Spleen (tissue), 13 donors: ENCODE measurements around the gene OR52E1. TPM values are rescaled to one million over a fixed set of nuclear protein-coding genes. Genes with fewer than 3 reads are reported as not detected.

Experiments used
- DNase-seq: peaks from one replicate; pipeline ENCODE4 v3.0.0-alpha.2; 2020
- H3K27ac ChIP-seq, 8 donors: fragments of 200-600 bp; sonication (generic) in 7 of 8; 1 replicate in 4 of 8; 2 replicates in 4 of 8; pipeline versions ENCODE4 v1.5.0 to v1.8.0; 2016 to 2021; ENCODE audit warnings: inconsistent platforms in 4 of 8, mild to moderate bottlenecking in 4 of 8, moderate library complexity in 1 of 8
- H3K27me3 ChIP-seq, 7 donors: fragments of 200-600 bp; sonication (generic) in 6 of 7; replicated peaks in 1 of 7; 1 replicate in 4 of 7; 2 replicates in 3 of 7; pipeline versions ENCODE4 v1.5.0 to v1.8.0; 2016 to 2021; ENCODE audit warnings: inconsistent platforms in 3 of 7, mild to moderate bottlenecking in 1 of 7
- H3K36me3 ChIP-seq, 6 donors: fragments of 200-600 bp; sonication (generic) in 5 of 6; 1 replicate in 4 of 6; 2 replicates in 2 of 6; pipeline versions ENCODE4 v1.5.0 to v1.8.0; 2016 to 2021; ENCODE audit warnings: inconsistent platforms in 2 of 6
- H3K4me1 ChIP-seq, 6 donors: fragments of 200-600 bp; sonication (generic) in 5 of 6; 1 replicate in 3 of 6; 2 replicates in 3 of 6; pipeline versions ENCODE4 v1.5.0 to v1.8.0; 2016 to 2021; ENCODE audit warnings: inconsistent platforms in 3 of 6
- H3K4me3 ChIP-seq, 8 donors: fragments of 200-600 bp; sonication (generic) in 7 of 8; 1 replicate in 4 of 8; 2 replicates in 4 of 8; pipeline versions ENCODE4 v1.5.0 to v1.8.0; 2016 to 2021; ENCODE audit warnings: inconsistent platforms in 4 of 8, mild to moderate bottlenecking in 4 of 8, moderate library complexity in 2 of 8
- H3K9me3 ChIP-seq, 8 donors: fragments of 200-600 bp; sonication (generic) in 7 of 8; 1 replicate in 4 of 8; 2 replicates in 4 of 8; pipeline versions ENCODE4 v1.5.0 to v1.8.0; 2016 to 2021; ENCODE audit warnings: inconsistent platforms in 4 of 8
- POLR2A ChIP-seq, 3 donors: fragments of 450-650 bp; IDR thresholded peaks; one replicate each; pipeline ENCODE4 v1.5.1; 2017; ENCODE audit warnings: antibody characterized with exemption in 3 of 3, mild to moderate bottlenecking in 1 of 3
- POLR2AphosphoS5 ChIP-seq, 3 donors: sonication (generic); formaldehyde crosslinking; IDR thresholded peaks; one replicate each; pipeline ENCODE4 v1.5.1; 2017; ENCODE audit warnings: antibody characterized with exemption in 3 of 3
- WGBS, 5 donors: extraction: QIAGEN DNeasy Blood & Tissue Kit in 3 of 5; methylation state at CpG; one replicate each; pipeline versions ENCODE4 v1.1.5 to v1.1.7; 2013 to 2018; 5-methylcytosine and 5-hydroxymethylcytosine counted together
- intact Hi-C: fragments of 100-400 bp; cut with DNase I; formaldehyde crosslinking; loops from one replicate; pipeline ENCODE4 v1.15.0; 2023; ENCODE audit warnings: low total_unique reads
- long read RNA-seq, 2 donors: transcript quantifications; one replicate each; lab custom pipeline, GENCODE V29; 2026
- polyA plus RNA-seq, 3 donors: library from polyadenylated mRNA; stranded (reverse); fragments of 200-250 nt; gene quantifications; one replicate each; pipeline ENCODE4 v1.2.1, GENCODE V29; 2013
- total RNA-seq, 7 donors: library from RNA; depleted of rRNA in 3 of 7; stranded (reverse); fragments of >200 nt in 3 of 7; fragmentation: NEBNext Ultra II Directional in 4 of 7; extraction: Animal tissue kit (Norgen Biotek cat#: 25700) in 4 of 7; gene quantifications; one replicate each; pipeline versions ENCODE4 v1.1.0 to v1.2.1, GENCODE V29; 2016 to 2021
- TF ChIP-seq, protein P1 (sequence below), 11 experiments: fragments of 200-600 bp in 7 of 11; fragments of 450-650 bp in 4 of 11; sonication (generic) in 4 of 11; IDR thresholded peaks in 8 of 11; conservative IDR thresholded peaks in 3 of 11; 1 replicate in 7 of 11; 2 replicates in 4 of 11; pipeline versions ENCODE4 v1.4.0 to v1.8.0; 2016 to 2021; ENCODE audit warnings: antibody characterized with exemption in 11 of 11, inconsistent platforms in 4 of 11, mild to moderate bottlenecking in 1 of 11
- donor health status: healthy with polysubstance abuse.
- donor health status: DM: no; HTN: no; CAD: no; lungs with moderate emphysema.
- donor health status: DM: no; HTN: no; CAD: no.
- donor health status: Bipolar disorder and iron deficiency.
- donor health status: healthy.
- donor health status: DM: no; HTN: no; CAD: no.
- donor health status: DM: yes; HTN: yes; CAD: no.

OR52E1 gene
- not detected for total RNA-seq
- not detected for polyA plus RNA-seq
- long read RNA-seq, donor 1 = 0 reads
- long read RNA-seq, donor 2 = 0 reads

DNA sequence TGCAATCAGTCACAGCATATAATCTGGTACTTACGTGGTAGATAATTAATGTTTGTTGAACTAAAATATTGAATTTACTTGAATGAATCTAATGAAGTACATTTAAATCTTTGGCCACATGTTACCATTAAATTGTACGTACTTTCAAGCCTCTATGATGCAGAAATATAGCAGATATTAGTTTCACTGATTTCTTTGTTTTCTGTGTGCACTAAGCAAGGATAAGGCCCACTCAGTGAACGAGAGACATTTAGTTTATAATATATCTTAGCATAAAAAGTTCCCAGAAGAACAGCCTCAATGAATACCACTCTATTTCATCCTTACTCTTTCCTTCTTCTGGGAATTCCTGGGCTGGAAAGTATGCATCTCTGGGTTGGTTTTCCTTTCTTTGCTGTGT, at the start of gene OR52E1:
Gene OR52E1, plus strand, starts transcription at position 301 of the 400 bp plus-strand sequence.
- TF ChIP-seq POLR2AphosphoS5 (IDR thresholded peaks at IDR 0.05) = no peak
- no peak for TF ChIP-seq POLR2A (IDR thresholded peaks at IDR 0.05)
- TF ChIP-seq, protein P1, sequence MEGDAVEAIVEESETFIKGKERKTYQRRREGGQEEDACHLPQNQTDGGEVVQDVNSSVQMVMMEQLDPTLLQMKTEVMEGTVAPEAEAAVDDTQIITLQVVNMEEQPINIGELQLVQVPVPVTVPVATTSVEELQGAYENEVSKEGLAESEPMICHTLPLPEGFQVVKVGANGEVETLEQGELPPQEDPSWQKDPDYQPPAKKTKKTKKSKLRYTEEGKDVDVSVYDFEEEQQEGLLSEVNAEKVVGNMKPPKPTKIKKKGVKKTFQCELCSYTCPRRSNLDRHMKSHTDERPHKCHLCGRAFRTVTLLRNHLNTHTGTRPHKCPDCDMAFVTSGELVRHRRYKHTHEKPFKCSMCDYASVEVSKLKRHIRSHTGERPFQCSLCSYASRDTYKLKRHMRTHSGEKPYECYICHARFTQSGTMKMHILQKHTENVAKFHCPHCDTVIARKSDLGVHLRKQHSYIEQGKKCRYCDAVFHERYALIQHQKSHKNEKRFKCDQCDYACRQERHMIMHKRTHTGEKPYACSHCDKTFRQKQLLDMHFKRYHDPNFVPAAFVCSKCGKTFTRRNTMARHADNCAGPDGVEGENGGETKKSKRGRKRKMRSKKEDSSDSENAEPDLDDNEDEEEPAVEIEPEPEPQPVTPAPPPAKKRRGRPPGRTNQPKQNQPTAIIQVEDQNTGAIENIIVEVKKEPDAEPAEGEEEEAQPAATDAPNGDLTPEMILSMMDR (IDR thresholded peaks at IDR 0.05 in 8 of 11, conservative IDR thresholded peaks at IDR 0.05 in 3 of 11) = no peak
- intact Hi-C loops = no loop called here

DNA sequence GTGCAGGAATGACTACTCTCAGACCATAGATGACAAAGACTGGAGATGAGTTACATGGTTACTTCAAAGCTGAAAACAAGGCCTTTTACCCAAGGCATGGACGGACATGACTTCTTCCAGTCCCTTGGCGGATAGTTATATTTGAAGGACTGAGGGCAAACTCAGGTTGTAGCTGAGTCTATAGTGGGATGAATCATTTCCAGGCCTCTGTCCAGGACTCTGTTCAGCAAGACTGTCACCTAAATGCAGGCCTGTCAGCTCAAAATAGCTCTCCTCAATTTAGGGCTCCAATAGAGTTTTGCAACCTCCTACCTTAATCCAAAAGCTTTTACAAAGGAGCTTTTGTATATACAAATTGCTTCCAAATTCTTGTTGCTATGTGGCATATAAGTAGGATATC, 47.4 kb upstream of the OR52E1 start:
- no peak for DNase-seq
- H3K9me3 ChIP-seq = peaks cover 0 to 60% (median 31%) of the 10 kb centered on the region in 8 donors
- H3K27ac ChIP-seq = no peak overlapping the region
- intact Hi-C loops = no loop called here
- H3K36me3 ChIP-seq = no peaks in the 10 kb centered on the region
- no peak for TF ChIP-seq POLR2A (IDR thresholded peaks at IDR 0.05)
- TF ChIP-seq POLR2AphosphoS5 (IDR thresholded peaks at IDR 0.05) = no peak
- TF ChIP-seq, protein P1 (IDR thresholded peaks at IDR 0.05 in 8 of 11, conservative IDR thresholded peaks at IDR 0.05 in 3 of 11) = no peak
- no peaks in the 10 kb centered on the region for H3K4me1 ChIP-seq
- H3K27me3 ChIP-seq = peaks cover 0 to 5% (median 0%) of the 10 kb centered on the region in 7 donors
- H3K4me3 ChIP-seq = no peak overlapping the region
- WGBS, 5 donors = 85 to 97% (median 91%) methylated on average over 2 of the region's 2 CpGs

More for the DNA sequence above, at the start of gene OR52E1:
- no peak within 1 kb of the TSS for H3K4me3 ChIP-seq
- H3K27ac ChIP-seq = no peak within 1 kb of the TSS
- no peaks in the 10 kb centered on the region for H3K9me3 ChIP-seq
- no peaks in the 10 kb centered on the region for H3K4me1 ChIP-seq
- H3K36me3 ChIP-seq = no peaks in the 10 kb centered on the region
- no peaks in the 10 kb centered on the region for H3K27me3 ChIP-seq
- WGBS, 5 donors = 55 to 68% (median 60%) methylated on average over 3 of the region's 3 CpGs
- DNase-seq = no peak

GRCh38 chr11:5036669-5037068, 32.7 kb upstream of the OR52E1 start:
- TF ChIP-seq POLR2A (IDR thresholded peaks at IDR 0.05) = no peak
- TF ChIP-seq, protein P1 (IDR thresholded peaks at IDR 0.05 in 8 of 11, conservative IDR thresholded peaks at IDR 0.05 in 3 of 11) = no peak
- no peak for TF ChIP-seq POLR2AphosphoS5 (IDR thresholded peaks at IDR 0.05)
- Histone ChIP-seq H3K27ac (no peak overlapping the region), H3K4me3 (no peak overlapping the region), H3K27me3 (no peaks in the 10 kb centered on the region), H3K9me3 (no peaks in the 10 kb centered on the region), H3K36me3 (no peaks in the 10 kb centered on the region), H3K4me1 (no peaks in the 10 kb centered on the region)
- intact Hi-C loops = no loop called here
- DNase-seq = no peak
- WGBS, 5 donors = 86 to 92% (median 89%) methylated on average over 2 of the region's 2 CpGs

- no peaks in the 10 kb centered on the region for H3K27me3 ChIP-seq
- H3K4me3 ChIP-seq = no peak overlapping the region
- H3K36me3 ChIP-seq = no peaks in the 10 kb centered on the region
- H3K27ac ChIP-seq = no peak overlapping the region
- no peaks in the 10 kb centered on the region for H3K9me3 ChIP-seq
- no peak for DNase-seq
- WGBS, 5 donors = 42 to 83% (median 60%) methylated on average over 2 of the region's 2 CpGs
- intact Hi-C loops = no loop called here
- TF ChIP-seq, protein P1 (IDR thresholded peaks at IDR 0.05 in 8 of 11, conservative IDR thresholded peaks at IDR 0.05 in 3 of 11) = no peak
- TF ChIP-seq POLR2AphosphoS5 (IDR thresholded peaks at IDR 0.05) = no peak
- no peak for TF ChIP-seq POLR2A (IDR thresholded peaks at IDR 0.05)
- no peaks in the 10 kb centered on the region for H3K4me1 ChIP-seq
Measured at GRCh38 chr11:5037926-5038325, 31.4 kb upstream of the OR52E1 start.
